ENCODE measurements around the gene SLC12A6. TPM values are rescaled to one million over a fixed set of nuclear protein-coding genes. Genes with fewer than 3 reads are reported as not detected.

SLC12A6 gene
- total RNA-seq, 6 experiments from 2014 or later: 5.6 to 10.9 (median 7.5) TPM

- Histone ChIP-seq H3K27ac (no peak overlapping the region), H3K27me3 (no peaks in the 10 kb centered on the region), H3K4me3 (no peak overlapping the region), H3K4me1 (no peaks in the 10 kb centered on the region), H3K36me3 (no peaks in the 10 kb centered on the region), H3K9me3 (no peaks in the 10 kb centered on the region)
- intact Hi-C loops (cut with DNase I): loop anchor here in 1 of 2 donors (10.0 kb wide), 1 partner anchor 117 kb away; no protein-coding TSS in a partner anchor
- ATAC-seq (no peak), DNase-seq (no peak)
- 61% methylated on average over 6 of the region's 10 CpGs for WGBS (ENCODE audit: insufficient coverage, low coverage, low lambda C conversion rate, missing lambda C conversion rate)
- TF ChIP-seq CTCF (IDR thresholded peaks at IDR 0.05): no peak
Observed at GRCh38 chr15:34362047-34362773, 24.6 kb upstream of the SLC12A6 start.

- intact Hi-C loops (cut with DNase I): loop anchor here in 1 of 2 donors (10.0 kb wide), 1 partner anchor 116 kb away; no protein-coding TSS in a partner anchor
- no peaks in the 10 kb centered on the region for H3K4me1 ChIP-seq
- 100% methylated on average over 1 of the region's 7 CpGs for WGBS (ENCODE audit: insufficient coverage, low coverage, low lambda C conversion rate, missing lambda C conversion rate)
Observed at GRCh38 chr15:34361278-34361677, 23.7 kb upstream of the SLC12A6 start.

GRCh38 chr15:34360298-34360697 is 22.7 kb upstream of the SLC12A6 start:
- Histone ChIP-seq H3K36me3 (no peaks in the 10 kb centered on the region), H3K4me3 (no peak overlapping the region), H3K27me3 (no peaks in the 10 kb centered on the region), H3K27ac (no peak overlapping the region), H3K4me1 (no peaks in the 10 kb centered on the region), H3K9me3 (no peaks in the 10 kb centered on the region)
- no peak for ATAC-seq
- WGBS (ENCODE audit: insufficient coverage, low coverage, low lambda C conversion rate, missing lambda C conversion rate): no CpG with 5 or more reads among the region's 1 CpG
- DNase-seq: no peak
- TF ChIP-seq POLR2A (IDR thresholded peaks at IDR 0.05) (no peak), CTCF (IDR thresholded peaks at IDR 0.05) (no peak)
- intact Hi-C loops (cut with DNase I): loop anchor here in 1 of 2 donors (10.0 kb wide), 1 partner anchor 115 kb away; no protein-coding TSS in a partner anchor

More at GRCh38 chr15:34361278-34361677, 23.7 kb upstream of the SLC12A6 start:
- DNase-seq (no peak), ATAC-seq (no peak)
- no peak overlapping the region for H3K27ac ChIP-seq
- no peaks in the 10 kb centered on the region for H3K36me3 ChIP-seq
- no peaks in the 10 kb centered on the region for H3K27me3 ChIP-seq
- H3K9me3 ChIP-seq: no peaks in the 10 kb centered on the region
- no peak overlapping the region for H3K4me3 ChIP-seq
- no peak for TF ChIP-seq POLR2A (IDR thresholded peaks at IDR 0.05)
- TF ChIP-seq CTCF (IDR thresholded peaks at IDR 0.05): no peak

GRCh38 chr15:34359416-34359815 is 21.8 kb upstream of the SLC12A6 start:
- DNase-seq: no peak
- no peaks in the 10 kb centered on the region for H3K27me3 ChIP-seq
- no peaks in the 10 kb centered on the region for H3K9me3 ChIP-seq
- no peak for TF ChIP-seq POLR2A (IDR thresholded peaks at IDR 0.05)
- no peak for TF ChIP-seq CTCF (IDR thresholded peaks at IDR 0.05)
- intact Hi-C loops (cut with DNase I): no loop called here
- no peaks in the 10 kb centered on the region for H3K36me3 ChIP-seq
- no peaks in the 10 kb centered on the region for H3K4me1 ChIP-seq
- H3K4me3 ChIP-seq: no peak overlapping the region
- H3K27ac ChIP-seq: no peak overlapping the region
- WGBS (ENCODE audit: insufficient coverage, low coverage, low lambda C conversion rate, missing lambda C conversion rate): 82% methylated on average over 2 of the region's 3 CpGs
- ATAC-seq: no peak

All from right lobe of liver (tissue), 6 donors.